Measurements from ENCODE around the gene ZBTB12.
"Not testable (repeated sequence)": the region's sequence is repeated elsewhere in the genome, so short reads cannot be mapped to it uniquely, and the experiment has no call there.

ZBTB12 gene

GRCh38 chr6:31859923-31860322 lies 42.0 kb downstream of the ZBTB12 start:
- Histone ChIP-seq H3K9me3 (ENCODE audit: low read depth, low read length) (no peaks in the 10 kb centered on the region), H3K9ac (ENCODE audit: insufficient read length) (no peak overlapping the region), H3K36me3 (ENCODE audit: insufficient read depth, low read length) (peaks cover 9% of the 10 kb centered on the region; the same call in 1 of the 2 replicates), H3K4me3 (no peak overlapping the region), H3K27ac (no peak overlapping the region)
- DNase-seq (ENCODE audit: low read depth, low spot score) = no peak
- no peak for TF ChIP-seq FOXP2 (optimal IDR thresholded peaks at IDR 0.05; ENCODE audit: control extremely low read depth, extremely low read length, insufficient read depth)

GRCh38 chr6:31858707-31859106 lies 43.2 kb downstream of the ZBTB12 start:
- TF ChIP-seq FOXP2 (optimal IDR thresholded peaks at IDR 0.05; ENCODE audit: control extremely low read depth, extremely low read length, insufficient read depth) = no peak
- TF ChIP-seq EZH2 (IDR thresholded peaks at IDR 0.05) = no peak
- TF ChIP-seq POLR2AphosphoS5 (IDR thresholded peaks at IDR 0.05; ENCODE audit: borderline replicate concordance, low read depth, low read length) = no peak
- Histone ChIP-seq H3K27ac (no peak overlapping the region), H3K9me3 (ENCODE audit: low read depth, low read length) (no peaks in the 10 kb centered on the region), H3K36me3 (ENCODE audit: insufficient read depth, low read length) (peaks cover 9% of the 10 kb centered on the region; the same call in 1 of the 2 replicates), H3K9ac (ENCODE audit: insufficient read length) (no peak overlapping the region), H3K4me3 (no peak overlapping the region)
- DNase-seq (ENCODE audit: low read depth, low spot score) = no peak

GRCh38 chr6:31857774-31858173 lies 44.1 kb downstream of the ZBTB12 start:
- not testable (repeated sequence) for H3K9me3 ChIP-seq (ENCODE audit: low read depth, low read length); DNase-seq (ENCODE audit: low read depth, low spot score)

GRCh38 chr6:31851980-31852718 lies 49.7 kb downstream of the ZBTB12 start:
- not testable (repeated sequence) for H3K27ac ChIP-seq; H3K36me3 ChIP-seq (ENCODE audit: insufficient read depth, low read length); H3K9me3 ChIP-seq (ENCODE audit: low read depth, low read length); H3K9ac ChIP-seq (ENCODE audit: insufficient read length); H3K4me3 ChIP-seq; DNase-seq (ENCODE audit: low read depth, low spot score)

More at GRCh38 chr6:31857774-31858173, 44.1 kb downstream of the ZBTB12 start:
- not testable (repeated sequence) for H3K4me3 ChIP-seq; H3K27ac ChIP-seq; H3K36me3 ChIP-seq (ENCODE audit: insufficient read depth, low read length); H3K9ac ChIP-seq (ENCODE audit: insufficient read length)

GRCh38 chr6:31851485-31851832 lies 50.4 kb downstream of the ZBTB12 start:
- Histone ChIP-seq H3K9me3 (ENCODE audit: low read depth, low read length) (no peaks in the 10 kb centered on the region), H3K4me3 (no peak overlapping the region), H3K9ac (ENCODE audit: insufficient read length) (no peak overlapping the region), H3K36me3 (ENCODE audit: insufficient read depth, low read length) (no peaks in the 10 kb centered on the region), H3K27ac (no peak overlapping the region)
- TF ChIP-seq FOXP2 (optimal IDR thresholded peaks at IDR 0.05; ENCODE audit: control extremely low read depth, extremely low read length, insufficient read depth) (no peak), POLR2AphosphoS5 (IDR thresholded peaks at IDR 0.05; ENCODE audit: borderline replicate concordance, low read depth, low read length) (no peak), EZH2 (IDR thresholded peaks at IDR 0.05) (no peak)
- no peak for DNase-seq (ENCODE audit: low read depth, low spot score)

- TF ChIP-seq EZH2 (IDR thresholded peaks at IDR 0.05) = no peak
- no peak for TF ChIP-seq FOXP2 (optimal IDR thresholded peaks at IDR 0.05; ENCODE audit: control extremely low read depth, extremely low read length, insufficient read depth)
- TF ChIP-seq POLR2AphosphoS5 (IDR thresholded peaks at IDR 0.05; ENCODE audit: borderline replicate concordance, low read depth, low read length) = no peak
- Histone ChIP-seq H3K4me3 (no peak overlapping the region), H3K36me3 (ENCODE audit: insufficient read depth, low read length) (no peaks in the 10 kb centered on the region), H3K27ac (no peak overlapping the region), H3K9ac (ENCODE audit: insufficient read length) (no peak overlapping the region), H3K9me3 (ENCODE audit: low read depth, low read length) (no peaks in the 10 kb centered on the region)
- no peak for DNase-seq (ENCODE audit: low read depth, low spot score)
Observed at GRCh38 chr6:31850765-31851484, 51.0 kb downstream of the ZBTB12 start.

Data from SK-N-MC (cell line).